Prostate gland (tissue), 2 donors: ENCODE measurements around the gene ALG8.

ENCODE experiments used
- POLR2AphosphoS5 ChIP-seq: sonication (generic); formaldehyde crosslinking; IDR thresholded peaks from one replicate; pipeline ENCODE4 v1.6.1; 2017; ENCODE audit warnings: antibody characterized with exemption
- TF ChIP-seq, protein P1 (sequence below), 4 experiments: fragments of 200-600 bp in 2 of 4; fragments of 450-650 bp in 2 of 4; sonication (generic) in 2 of 4; IDR thresholded peaks; 1 replicate in 3 of 4; 2 replicates in 1 of 4; pipeline ENCODE4 v1.5.1; 2016 to 2019; ENCODE audit warnings: antibody characterized with exemption in 4 of 4, mild to moderate bottlenecking in 2 of 4, moderate library complexity in 2 of 4

DNA sequence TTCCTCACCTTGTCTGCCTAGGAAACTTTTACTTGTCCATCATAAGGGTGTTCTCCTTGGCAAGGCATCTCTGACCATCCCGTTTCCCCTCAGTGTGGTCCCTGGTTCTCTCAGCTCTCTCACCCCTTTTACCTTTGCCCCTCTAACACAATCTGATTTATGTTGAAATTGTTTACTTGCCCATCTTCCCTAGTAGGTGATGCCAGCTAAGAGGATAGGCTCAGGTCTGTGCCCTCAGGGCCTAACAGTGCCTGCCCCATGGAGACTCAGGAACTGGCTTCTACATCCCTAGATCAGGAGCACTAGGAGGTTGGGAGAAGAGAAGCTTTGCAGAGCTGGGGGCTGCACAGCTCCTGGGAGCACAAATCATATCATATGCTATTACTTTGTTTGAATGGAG, 21.1 kb upstream of the ALG8 start:
- TF ChIP-seq, protein P1, sequence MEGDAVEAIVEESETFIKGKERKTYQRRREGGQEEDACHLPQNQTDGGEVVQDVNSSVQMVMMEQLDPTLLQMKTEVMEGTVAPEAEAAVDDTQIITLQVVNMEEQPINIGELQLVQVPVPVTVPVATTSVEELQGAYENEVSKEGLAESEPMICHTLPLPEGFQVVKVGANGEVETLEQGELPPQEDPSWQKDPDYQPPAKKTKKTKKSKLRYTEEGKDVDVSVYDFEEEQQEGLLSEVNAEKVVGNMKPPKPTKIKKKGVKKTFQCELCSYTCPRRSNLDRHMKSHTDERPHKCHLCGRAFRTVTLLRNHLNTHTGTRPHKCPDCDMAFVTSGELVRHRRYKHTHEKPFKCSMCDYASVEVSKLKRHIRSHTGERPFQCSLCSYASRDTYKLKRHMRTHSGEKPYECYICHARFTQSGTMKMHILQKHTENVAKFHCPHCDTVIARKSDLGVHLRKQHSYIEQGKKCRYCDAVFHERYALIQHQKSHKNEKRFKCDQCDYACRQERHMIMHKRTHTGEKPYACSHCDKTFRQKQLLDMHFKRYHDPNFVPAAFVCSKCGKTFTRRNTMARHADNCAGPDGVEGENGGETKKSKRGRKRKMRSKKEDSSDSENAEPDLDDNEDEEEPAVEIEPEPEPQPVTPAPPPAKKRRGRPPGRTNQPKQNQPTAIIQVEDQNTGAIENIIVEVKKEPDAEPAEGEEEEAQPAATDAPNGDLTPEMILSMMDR (IDR thresholded peaks at IDR 0.05), result no peak
- no peak for TF ChIP-seq POLR2AphosphoS5
